NK-92 (cell line): ENCODE measurements around the gene EDN3.

Source experiments
- DNase-seq: peaks from one replicate; lab custom pipeline; 2025; ENCODE audit not compliant: unreplicated experiment; lab: John Stamatoyannopoulos, UW

EDN3 gene

GRCh38 chr20:59360934-59361333 is 60.5 kb downstream of the EDN3 start:
- DNase-seq = no peak

DNA sequence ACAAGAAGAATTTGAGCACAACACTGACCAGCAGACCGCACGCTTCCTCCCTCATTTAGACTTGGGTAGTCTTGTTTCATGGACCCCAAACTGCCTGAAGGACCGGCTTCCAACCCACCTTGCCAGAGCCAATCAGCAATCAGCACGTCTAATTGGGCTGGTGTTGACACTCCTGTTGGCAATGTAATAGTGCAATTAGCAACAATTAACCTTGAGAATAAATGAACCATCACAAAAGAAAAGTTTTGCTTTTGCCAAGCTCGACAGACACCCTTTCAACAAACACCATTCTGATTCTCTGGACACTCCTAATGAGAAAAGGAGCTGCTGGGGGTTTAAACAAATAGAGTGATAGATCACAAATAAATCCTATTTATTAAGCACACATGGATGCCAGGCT is 61.0 kb downstream of the EDN3 start:
- DNase-seq = no peak

- no peak for DNase-seq
Measured at GRCh38 chr20:59363101-59363500, 62.7 kb downstream of the EDN3 start.

DNA sequence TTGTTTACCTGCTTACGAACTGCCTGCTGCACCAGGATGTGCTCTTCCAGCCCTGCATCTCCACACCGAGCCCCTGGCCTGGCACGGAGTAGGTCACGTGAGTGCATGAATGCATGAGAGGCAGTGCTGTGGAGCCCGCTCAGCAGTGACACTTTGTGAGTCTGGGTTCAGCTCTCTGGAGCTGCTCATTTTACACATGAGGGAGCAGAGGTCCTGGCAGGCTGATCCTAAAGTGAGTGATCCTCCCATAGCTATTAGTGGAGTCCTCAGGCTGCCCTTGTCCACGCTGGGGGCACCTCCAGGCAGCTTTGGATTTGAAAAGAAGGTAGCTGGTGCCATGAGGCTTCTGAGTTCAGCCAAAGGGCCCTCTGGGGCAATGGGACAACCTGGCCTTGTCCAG is 64.2 kb downstream of the EDN3 start:
- DNase-seq = no peak

- no peak for DNase-seq
Measured at GRCh38 chr20:59365611-59366285, 65.3 kb downstream of the EDN3 start.

DNA sequence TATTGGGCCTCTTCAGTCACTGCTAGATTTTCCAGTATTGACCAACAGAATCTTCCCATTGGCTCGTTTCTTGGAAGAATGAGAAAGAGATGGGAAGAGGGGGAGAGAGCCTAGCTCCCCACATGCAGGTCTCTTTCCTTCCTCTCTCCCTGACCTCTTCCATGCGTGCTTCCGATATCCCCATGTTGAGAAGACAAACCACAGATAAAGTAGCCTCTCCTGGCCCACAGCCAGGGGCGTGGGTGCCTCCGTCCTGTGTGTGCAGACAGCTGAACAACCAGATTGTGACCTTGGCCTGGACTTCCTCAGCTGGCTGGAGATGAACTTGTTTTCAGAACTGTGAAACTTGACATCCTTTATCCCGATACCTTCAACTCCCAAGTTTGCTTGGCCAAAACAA is 71.0 kb downstream of the EDN3 start:
- no peak for DNase-seq

- no peak for DNase-seq
Measured at GRCh38 chr20:59374261-59374660, 73.8 kb downstream of the EDN3 start.

DNA sequence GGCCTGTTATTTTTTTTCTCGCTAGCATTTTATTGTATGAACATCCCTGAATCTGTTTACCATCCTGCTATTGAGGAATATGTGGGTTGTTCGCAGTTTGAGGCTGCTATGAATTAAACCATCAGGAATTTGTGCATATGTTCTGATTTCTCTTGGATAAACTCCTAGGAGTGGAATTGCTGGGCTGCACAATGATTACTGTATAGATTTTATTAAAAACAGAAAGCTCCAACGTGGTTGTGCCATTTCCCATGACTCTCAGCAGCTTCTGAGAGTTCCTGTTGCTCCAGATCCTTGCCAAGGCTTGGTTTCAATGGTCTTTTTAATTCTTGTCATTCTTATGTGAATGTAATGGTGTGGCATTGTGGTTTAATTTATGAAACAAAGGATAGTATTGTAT is 75.1 kb downstream of the EDN3 start:
- no peak for DNase-seq
